Ovary (tissue), 9 donors: ENCODE results near the gene EXT2. TPM values are rescaled to one million over a fixed set of nuclear protein-coding genes. Genes with fewer than 3 reads are reported as not detected.

Experiments used
- DNase-seq, 5 donors: peaks; one replicate each; pipeline ENCODE4 v3.0.0-alpha.2; 2019 to 2020
- H3K27ac ChIP-seq, 2 donors: fragments of 200-600 bp; one replicate each; pipeline versions ENCODE4 v1.5.1 to v1.8.0; 2019 to 2022
- H3K27me3 ChIP-seq: fragments of 200-600 bp; one replicate; pipeline ENCODE4 v1.8.0; 2022
- H3K36me3 ChIP-seq: fragments of 200-600 bp; sonication (generic); one replicate; pipeline ENCODE4 v1.5.1; 2019
- H3K4me1 ChIP-seq: one replicate; pipeline ENCODE4 v1.8.1; 2013; ENCODE audit warnings: mild to moderate bottlenecking, moderate library complexity; ENCODE audit not compliant: insufficient read depth
- H3K4me3 ChIP-seq: fragments of 200-600 bp; sonication (generic); one replicate; pipeline ENCODE4 v1.5.1; 2017
- H3K9me3 ChIP-seq, 2 donors: fragments of 200-600 bp in 1 of 2; sonication (generic) in 1 of 2; one replicate each; pipeline versions ENCODE4 v1.5.1 to v1.8.1; 2013 to 2019; ENCODE audit warnings: mild to moderate bottlenecking in 1 of 2, moderate library complexity in 1 of 2
- CTCF ChIP-seq, 3 donors: fragments of 450-650 bp in 2 of 3; fragments of 200-600 bp in 1 of 3; IDR thresholded peaks; one replicate each; pipeline versions ENCODE4 v1.5.1 to v1.8.0; 2016 to 2022; ENCODE audit warnings: antibody characterized with exemption in 3 of 3, mild to moderate bottlenecking in 1 of 3
- EP300 ChIP-seq: sonication (generic); formaldehyde crosslinking; IDR thresholded peaks from one replicate; pipeline ENCODE4 v1.6.1; 2017; ENCODE audit warnings: antibody characterized with exemption
- POLR2A ChIP-seq: fragments of 450-650 bp; IDR thresholded peaks from one replicate; pipeline ENCODE4 v1.6.1; 2017; ENCODE audit warnings: antibody characterized with exemption, mild to moderate bottlenecking, moderate library complexity
- WGBS, 3 donors: extraction: QIAGEN DNeasy Blood & Tissue Kit in 1 of 3; methylation state at CpG; one replicate each; pipeline versions ENCODE4 v1.1.5 to v1.1.7; 2013 to 2017; 5-methylcytosine and 5-hydroxymethylcytosine counted together
- intact Hi-C, 4 donors: fragments of 100-400 bp; cut with DNase I; formaldehyde crosslinking; loops; one replicate each; pipeline versions ENCODE4 v1.11.0 to v1.15.1; 2022 to 2023
- polyA plus RNA-seq, 2 donors: library from polyadenylated mRNA; stranded (reverse); fragments of 200-250 nt in 1 of 2; fragments of 350-450 nt in 1 of 2; fragmentation: Illumina TruSeq in 1 of 2; extraction: RNeasy Lipid Tissue Mini Kit (QIAGEN cat#74804) in 1 of 2; gene quantifications; one replicate each; pipeline ENCODE4 v1.2.3, GENCODE V29; 2013 to 2014
- total RNA-seq, 7 donors: library from RNA; depleted of rRNA in 2 of 7; stranded (reverse); fragments of >200 nt in 2 of 7; fragmentation: NEBNext Ultra II Directional in 3 of 7; extraction: Animal tissue kit (Norgen Biotek cat#: 25700) in 3 of 7; gene quantifications; one replicate each; pipeline versions ENCODE4 v1.1.0 to v1.2.4, GENCODE V29; 2016 to 2023
- donor health status: DM: no; HTN: no; CAD: no; lungs with moderate emphysema.
- donor health status: DM: no; HTN: no; CAD: no.
- donor health status: Bipolar disorder and iron deficiency.
- donor health status: DM: yes; HTN: yes; CAD: no.
- donor health status: DM: no; HTN: no; CAD: no.
- donor health status: DM: yes; HTN: yes; CAD: no.

EXT2 gene
- total and polyA plus RNA-seq, 9 donors = 38.0 to 88.8 (median 47.1) TPM

DNA sequence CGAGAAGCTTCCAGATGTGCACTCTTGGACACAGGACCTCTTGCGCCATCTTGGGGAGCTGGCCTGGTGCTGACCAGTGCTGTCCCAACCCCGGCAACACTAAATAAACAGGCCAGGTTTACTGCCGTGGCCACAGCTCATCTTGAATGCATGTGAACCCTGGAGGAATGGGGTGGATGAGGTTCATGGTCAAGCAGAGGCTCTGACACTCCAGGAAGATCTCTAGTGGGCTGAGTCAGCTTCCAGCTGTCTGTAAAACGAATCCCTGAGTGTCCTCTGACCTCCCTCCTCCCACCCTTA lies 162.7 kb downstream of the EXT2 start:
- TF ChIP-seq CTCF (IDR thresholded peaks at IDR 0.05) (no peak), EP300 (no peak), POLR2A (no peak)
- Histone ChIP-seq H3K9me3 (no peaks in the 10 kb centered on the region), H3K36me3 (no peaks in the 10 kb centered on the region), H3K27ac (no peak overlapping the region), H3K27me3 (no peaks in the 10 kb centered on the region), H3K4me3 (no peak overlapping the region), H3K4me1 (no peaks in the 10 kb centered on the region)
- no peak for DNase-seq
- intact Hi-C loops = no loop called here
- WGBS, 3 donors = 53 to 65% (median 58%) methylated on average over 5 of the region's 5 CpGs

DNA sequence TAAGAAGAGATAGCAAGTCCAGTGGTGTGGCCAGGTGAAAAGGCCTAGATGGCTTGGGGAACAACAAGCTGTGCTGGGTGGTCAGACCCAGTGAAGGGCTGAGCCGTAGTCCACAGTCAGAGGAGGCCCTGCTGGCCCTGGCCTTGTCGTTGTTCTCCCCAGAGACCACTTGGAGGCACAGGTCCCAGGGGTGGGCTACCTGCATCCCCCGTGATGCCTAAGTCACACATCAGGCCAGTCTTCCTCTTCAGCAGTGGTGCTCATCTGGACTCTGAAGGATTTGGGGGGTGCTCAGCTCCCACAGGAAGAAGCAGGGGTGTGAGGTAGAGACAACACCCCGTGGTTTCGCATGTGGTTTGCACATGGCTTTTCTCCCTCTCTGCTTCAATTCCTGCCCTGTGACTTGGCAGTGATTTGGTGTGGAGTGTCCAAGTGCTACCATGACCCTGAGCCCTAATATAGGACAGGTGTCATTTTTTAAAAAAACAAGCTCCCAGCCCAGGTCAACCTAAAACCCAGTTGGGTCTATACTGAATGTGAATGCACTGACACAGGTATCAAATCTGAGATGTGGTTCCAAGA lies 163.5 kb downstream of the EXT2 start:
- H3K4me3 ChIP-seq = no peak overlapping the region
- no peak overlapping the region for H3K27ac ChIP-seq
- H3K4me1 ChIP-seq = no peaks in the 10 kb centered on the region
- 80 to 94% (median 84%) methylated on average over 5 of the region's 5 CpGs for WGBS, 3 donors
- H3K27me3 ChIP-seq = no peaks in the 10 kb centered on the region
- no peaks in the 10 kb centered on the region for H3K9me3 ChIP-seq
- H3K36me3 ChIP-seq = no peaks in the 10 kb centered on the region
- DNase-seq = no peak
- intact Hi-C loops = no loop called here
- TF ChIP-seq POLR2A = no peak
- no peak for TF ChIP-seq EP300
- TF ChIP-seq CTCF (IDR thresholded peaks at IDR 0.05) = no peak

DNA sequence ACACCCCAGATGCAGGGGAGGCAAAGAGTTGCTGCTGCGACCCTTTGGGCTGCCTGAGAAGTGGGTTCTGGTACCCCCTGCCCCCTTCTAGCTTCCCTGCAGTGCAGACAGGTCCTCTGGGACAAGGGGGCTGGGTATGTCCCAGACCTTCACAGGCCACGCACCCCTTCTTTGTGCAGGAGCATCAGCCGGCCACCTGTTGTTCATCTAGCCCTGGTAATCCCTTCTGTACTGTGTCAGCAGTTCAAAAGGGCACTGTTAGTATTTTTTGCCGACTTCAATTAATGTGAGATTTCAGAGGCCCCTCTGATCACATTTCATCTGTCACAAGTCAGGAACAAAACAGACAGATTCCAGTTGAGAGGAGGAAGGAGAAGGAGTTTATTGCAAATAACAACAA lies 164.6 kb downstream of the EXT2 start:
- no peak overlapping the region for H3K4me3 ChIP-seq
- H3K27me3 ChIP-seq = no peaks in the 10 kb centered on the region
- TF ChIP-seq CTCF (IDR thresholded peaks at IDR 0.05) (no peak), EP300 (no peak), POLR2A (no peak)
- no peaks in the 10 kb centered on the region for H3K4me1 ChIP-seq
- H3K9me3 ChIP-seq = no peaks in the 10 kb centered on the region
- no peaks in the 10 kb centered on the region for H3K36me3 ChIP-seq
- no peak for DNase-seq
- 55 to 68% (median 63%) methylated on average over 4 of the region's 4 CpGs for WGBS, 3 donors
- intact Hi-C loops = no loop called here
- no peak overlapping the region for H3K27ac ChIP-seq

GRCh38 chr11:44261800-44262591 lies 166.5 kb downstream of the EXT2 start:
- no peaks in the 10 kb centered on the region for H3K9me3 ChIP-seq
- no peak for TF ChIP-seq EP300
- no peak for TF ChIP-seq POLR2A
- TF ChIP-seq CTCF (IDR thresholded peaks at IDR 0.05) = no peak
- no peaks in the 10 kb centered on the region for H3K4me1 ChIP-seq
- 86 to 92% (median 88%) methylated on average over 14 of the region's 14 CpGs for WGBS, 3 donors
- no peaks in the 10 kb centered on the region for H3K36me3 ChIP-seq
- no peak overlapping the region for H3K27ac ChIP-seq
- intact Hi-C loops = no loop called here
- DNase-seq = no peak
- no peak overlapping the region for H3K4me3 ChIP-seq
- no peaks in the 10 kb centered on the region for H3K27me3 ChIP-seq
